Occipital lobe (tissue), 2 donors: ENCODE measurements around the gene ROBO1. TPM values are rescaled to one million over a fixed set of nuclear protein-coding genes. Genes with fewer than 3 reads are reported as not detected.

Experiments used
- DNase-seq: peaks from one replicate; lab custom pipeline; 2025; lab: John Stamatoyannopoulos, UW
- total RNA-seq: library from RNA; depleted of rRNA; stranded (reverse); fragments of >200 nt; gene quantifications from one replicate; pipeline ENCODE4 v1.2.3, GENCODE V29; 2014

The ROBO1 gene
- total RNA-seq, 1 donor from 2014 or later, result 156 TPM

DNA sequence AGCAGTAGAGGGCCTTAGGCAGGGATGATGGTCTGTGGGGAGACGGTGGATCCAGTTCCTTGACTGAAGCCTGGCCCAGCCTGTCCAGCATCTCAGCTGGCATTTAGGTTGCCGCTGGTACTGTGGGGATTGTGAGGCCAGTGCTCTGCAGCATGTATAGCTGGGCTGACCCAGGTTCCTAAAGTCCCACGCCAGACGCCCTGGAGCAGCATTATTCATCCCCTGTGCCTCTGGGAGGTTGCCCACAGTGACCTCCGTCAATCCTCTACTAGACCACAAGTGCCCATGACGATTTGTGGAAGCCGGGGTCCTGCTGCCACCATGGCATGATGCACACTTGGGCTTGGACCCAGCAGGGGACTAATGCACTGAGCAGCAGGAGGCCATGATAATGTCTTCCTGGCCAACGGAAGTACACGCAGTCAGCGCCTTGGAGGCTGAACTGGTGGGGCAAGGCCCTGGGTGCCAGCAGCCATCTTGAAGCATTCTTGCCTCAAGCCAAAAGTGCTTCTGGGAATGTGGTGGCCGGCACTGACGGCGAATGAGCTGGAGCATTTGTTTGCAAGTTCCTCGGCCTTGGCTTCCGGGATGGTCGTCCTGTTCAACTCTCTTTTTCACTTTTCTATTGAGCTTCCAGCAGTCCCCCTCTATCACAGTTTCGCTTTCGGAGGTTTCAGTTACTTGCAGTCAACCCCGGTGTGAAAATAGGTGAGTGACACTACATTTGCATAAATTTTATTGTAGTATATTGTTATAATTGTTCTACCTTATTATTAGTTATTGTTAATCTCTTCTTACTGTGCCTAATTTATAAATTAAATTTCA, 949.4 kb downstream of the ROBO1 start:
- DNase-seq, result no peak

DNA sequence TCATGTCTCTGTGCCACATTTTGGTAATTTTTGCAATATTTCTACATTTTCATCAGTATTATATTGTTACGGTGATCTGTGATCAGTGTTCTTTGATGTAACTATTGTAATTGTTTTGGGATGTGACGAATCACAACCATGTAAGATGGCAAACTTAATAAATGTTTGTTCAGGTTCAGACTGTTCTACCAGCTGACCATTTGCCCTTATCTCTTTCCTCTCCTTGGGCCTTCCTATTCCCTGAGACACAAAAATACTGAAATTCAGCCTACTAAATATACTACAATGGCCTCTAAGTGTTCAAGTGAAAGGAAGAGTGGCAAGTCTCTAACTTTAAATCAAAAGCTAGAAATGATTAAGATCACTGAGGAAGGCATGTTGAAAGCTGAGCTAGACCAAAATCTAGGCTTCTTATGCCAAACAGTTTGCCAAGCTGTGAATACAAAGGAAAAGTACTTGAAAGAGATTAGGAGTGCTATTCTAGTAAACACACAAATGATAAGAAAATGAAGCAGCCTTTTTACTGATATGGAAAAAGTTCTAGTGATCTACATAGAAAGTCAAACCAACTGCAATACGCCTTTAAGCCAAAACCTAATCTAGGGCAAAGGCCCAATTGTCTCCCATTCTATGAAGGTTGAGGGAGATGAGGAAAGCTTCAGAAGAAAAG, 952.8 kb downstream of the ROBO1 start:
- DNase-seq, result no peak

DNA sequence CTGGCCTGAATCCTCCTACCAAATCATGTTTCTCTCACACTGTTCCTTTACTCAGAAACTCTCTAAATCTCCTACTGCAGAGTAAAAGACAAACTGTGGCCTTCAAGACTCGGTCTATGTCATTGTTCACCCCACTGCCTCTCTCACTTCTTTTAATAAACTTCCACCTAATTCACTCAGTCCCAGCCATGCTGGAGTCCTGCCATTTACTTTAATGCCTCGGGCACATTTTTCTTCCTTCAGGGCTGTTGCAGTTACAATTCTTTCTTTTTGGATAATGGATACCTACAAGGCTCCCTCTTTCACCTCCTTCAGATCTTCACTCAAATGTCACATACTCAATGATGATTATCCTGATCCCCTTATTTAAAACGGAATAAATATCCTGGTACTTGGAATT, 955.6 kb downstream of the ROBO1 start:
- DNase-seq, result no peak

DNA sequence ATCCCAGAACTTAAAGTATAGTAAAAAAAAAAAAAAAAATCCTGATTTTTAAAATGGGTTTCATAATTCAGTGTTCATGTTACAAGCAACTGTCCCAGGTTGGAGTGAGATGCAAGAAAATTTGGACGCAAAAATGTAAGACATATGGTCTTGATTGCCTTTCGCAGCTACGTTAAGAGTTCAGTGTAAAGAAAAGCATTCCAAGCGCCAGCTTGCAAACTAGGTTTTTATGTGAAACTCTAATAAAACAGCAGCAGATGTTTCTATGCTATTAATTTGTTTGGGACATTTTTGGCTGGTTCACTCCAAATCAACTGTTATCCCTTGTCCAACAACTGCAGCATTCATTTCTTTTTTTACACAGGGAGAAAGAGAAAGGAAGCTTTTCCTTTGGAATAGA, 957.8 kb downstream of the ROBO1 start:
- DNase-seq, result no peak

DNA sequence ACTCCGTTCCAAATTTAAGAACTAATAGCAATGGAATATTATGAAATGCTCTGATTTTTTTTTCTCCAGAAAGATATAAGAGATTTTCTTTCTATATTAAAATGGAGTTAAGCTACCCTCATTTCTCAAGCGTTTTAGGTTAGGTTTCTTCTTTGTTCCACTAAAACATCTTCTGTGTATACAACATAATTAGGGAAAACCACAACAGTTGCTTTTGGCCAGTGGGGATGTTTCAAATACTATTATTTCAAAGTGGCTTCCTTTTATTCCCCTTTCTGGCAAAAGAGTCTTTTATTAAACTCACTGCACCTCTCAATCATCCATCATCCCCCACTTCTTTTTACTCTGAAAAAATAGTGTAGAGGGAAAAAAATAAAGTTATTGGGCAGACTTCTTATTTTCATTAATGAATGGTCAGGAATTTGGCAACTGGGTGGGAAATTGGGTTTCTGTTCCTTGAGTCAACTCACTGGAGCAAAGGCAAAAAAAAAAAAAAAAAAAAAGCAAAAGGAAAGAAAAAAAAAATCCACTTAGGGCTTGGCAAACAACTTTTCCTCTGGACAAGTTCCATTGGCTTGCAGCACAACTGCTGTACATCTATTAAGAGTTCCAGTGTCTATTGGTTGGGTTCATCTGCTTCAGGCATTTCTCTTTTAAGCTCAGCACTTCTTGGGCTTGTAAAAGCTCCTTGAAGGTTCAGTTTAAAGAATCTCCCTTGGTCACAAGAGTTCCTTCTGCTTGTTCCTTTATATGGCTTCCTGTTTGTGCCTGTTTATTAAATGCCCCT, 963.4 kb downstream of the ROBO1 start:
- no peak for DNase-seq

DNA sequence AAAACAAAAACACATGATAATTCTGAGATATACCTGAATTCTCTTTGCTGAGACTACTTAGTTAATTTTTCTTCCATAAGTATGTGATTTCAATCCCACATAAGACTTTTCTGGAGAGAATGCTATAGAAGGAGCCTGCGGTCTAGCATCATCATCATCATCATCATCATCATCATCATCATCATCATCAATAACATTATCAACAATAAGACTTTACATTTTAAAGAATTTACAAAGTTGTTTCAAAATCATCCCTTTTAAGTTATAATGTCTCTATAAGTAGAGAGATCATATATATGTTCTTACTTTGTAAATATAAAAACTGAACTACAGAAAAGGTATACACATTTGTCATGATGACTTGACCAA, 965.3 kb downstream of the ROBO1 start:
- no peak for DNase-seq

DNA sequence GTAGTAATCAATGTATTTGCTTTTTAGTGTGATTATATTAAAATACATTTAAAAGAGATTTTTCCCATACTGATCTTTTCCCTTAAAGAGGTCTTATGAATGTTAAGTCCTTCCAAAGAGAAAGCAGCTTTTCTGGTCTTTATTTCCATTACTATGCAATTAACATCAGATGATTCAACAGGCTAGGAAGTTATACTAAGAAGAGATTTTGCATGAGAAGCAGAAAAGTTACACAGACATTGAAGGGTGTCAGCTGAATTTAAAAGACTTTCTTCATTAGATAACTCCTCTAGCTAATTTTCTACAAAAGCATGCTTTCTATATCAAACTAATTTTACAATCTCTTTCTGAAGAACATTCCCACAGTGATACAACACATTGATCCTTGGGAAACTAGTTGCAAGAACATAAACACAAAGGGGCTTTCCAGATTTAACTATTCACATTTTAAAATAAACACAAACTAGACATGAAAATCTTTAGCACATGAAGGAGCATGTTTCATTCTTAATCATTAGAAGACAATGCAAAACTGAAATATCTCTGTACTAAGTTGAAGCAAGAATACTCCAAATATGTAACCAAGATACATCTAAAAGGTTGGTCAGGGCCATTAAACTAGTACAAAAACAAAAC, 965.8 kb downstream of the ROBO1 start:
- DNase-seq, result no peak

DNA sequence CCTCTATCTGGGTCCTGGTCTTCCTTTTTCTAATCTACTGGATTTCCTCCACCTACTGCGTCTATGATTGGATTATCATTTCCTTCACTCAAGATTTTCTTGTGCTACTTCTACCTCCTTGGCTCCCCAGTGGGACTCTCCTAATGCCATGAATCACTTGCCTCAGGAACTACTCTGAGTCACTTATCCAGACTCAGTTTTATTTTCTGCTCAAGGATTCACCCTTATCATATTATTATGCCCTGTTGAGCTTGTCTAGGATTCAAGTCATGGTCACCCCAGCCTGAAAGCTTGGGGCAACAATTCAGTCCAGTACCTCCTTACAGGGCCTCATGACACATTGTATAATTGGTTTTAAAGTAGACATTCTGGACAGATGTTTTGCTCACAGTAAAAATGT, 968.1 kb downstream of the ROBO1 start:
- DNase-seq, result no peak

DNA sequence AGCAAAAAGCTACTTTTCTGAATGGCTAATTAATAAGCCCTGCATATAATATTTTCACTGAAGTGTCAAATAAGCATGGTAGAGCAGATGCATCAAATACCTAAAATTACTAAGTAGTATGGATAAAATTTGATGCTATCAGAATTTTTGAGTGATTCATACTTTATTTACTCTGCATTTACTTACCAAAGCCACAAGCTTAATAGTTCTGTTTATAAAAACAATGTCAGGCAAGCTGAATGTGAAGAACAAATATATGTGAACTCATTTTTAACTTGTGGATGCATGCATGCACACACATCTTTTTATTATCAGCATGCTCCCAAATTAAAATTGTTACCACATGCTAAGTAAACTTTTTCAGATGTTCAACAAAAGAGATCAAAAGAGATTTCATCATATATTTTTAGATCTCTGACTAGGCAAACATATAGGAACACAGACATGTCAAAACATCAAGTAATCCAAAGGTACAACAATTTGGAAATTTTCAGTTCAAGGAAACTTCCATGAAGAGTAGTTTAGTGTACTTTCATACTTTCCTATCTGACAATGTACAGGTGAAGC, 969.4 kb downstream of the ROBO1 start:
- no peak for DNase-seq

DNA sequence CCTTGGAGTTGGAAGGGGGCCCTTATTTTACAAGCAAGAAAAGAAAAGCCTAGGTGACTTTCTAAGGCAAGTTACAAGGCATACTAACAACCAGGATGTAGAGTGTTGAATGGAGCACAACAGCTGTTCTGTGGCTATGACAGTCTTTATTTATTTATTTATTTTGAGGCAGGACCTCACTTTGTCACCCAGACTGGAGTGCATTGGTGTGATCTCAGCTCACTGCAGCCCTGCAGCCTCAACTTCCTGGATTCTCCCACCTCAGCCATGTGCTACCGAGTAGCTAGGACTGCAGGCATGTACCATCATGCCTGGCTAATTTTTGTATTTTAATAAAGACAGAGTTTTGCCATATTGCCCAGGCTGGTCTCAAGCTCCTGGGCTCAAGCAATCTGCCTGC, 973.4 kb downstream of the ROBO1 start:
- no peak for DNase-seq

DNA sequence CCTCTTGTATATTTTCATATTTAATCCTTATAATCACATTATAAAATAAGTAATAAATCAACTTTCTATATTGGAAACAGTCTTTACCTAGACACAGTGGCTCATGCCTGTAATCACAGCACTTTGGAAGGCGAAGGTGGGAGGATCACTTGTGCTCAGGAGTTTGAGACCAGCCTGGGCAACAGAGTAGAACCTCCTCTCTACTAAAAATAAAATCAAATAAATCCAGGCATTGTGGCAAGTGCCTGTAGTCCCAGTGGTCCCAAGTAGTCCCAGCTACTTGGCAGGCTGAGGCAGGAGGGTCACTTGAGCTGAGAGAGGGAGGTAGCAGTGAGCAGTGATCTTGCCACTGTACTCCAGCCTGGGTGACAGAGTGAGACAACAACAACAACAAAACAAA, 975.1 kb downstream of the ROBO1 start:
- no peak for DNase-seq

DNA sequence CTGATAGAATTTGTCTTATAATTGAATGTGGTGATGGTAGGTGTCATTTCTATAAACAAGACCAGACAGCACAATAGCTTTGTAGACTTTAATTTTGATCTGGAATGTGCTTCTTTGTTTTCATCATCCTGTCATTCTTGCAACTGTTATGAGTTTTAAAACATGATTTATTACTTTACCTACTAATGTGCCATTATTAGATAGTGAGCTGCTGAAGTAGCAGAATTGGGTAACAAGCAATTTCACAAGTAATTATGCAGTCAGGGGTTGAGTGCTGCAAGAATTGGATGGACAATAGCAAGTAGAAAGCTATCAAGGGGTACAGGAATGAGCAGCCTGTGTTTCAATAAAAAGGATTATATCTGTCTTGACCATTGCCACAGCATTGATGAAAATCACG, 975.6 kb downstream of the ROBO1 start:
- DNase-seq, result no peak

DNA sequence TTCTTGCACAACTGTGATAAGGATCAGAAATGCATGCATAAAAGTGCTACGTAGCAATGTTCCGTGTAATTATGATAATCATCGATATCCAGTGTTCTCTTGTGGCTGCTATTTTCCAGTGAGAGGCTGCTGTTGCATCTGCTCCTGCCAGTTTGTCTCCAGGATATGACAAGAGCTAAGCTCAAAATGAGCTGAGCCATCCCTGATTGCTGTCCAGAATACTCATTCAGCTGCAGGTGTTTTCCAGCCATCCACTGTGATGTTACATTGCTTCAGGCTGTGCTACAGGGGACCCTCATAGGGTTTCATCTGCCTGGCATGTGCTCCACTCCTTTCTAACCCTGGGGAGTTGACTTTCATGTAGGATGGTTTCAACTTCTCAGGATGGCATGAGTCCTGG, 976.0 kb downstream of the ROBO1 start:
- no peak for DNase-seq

DNA sequence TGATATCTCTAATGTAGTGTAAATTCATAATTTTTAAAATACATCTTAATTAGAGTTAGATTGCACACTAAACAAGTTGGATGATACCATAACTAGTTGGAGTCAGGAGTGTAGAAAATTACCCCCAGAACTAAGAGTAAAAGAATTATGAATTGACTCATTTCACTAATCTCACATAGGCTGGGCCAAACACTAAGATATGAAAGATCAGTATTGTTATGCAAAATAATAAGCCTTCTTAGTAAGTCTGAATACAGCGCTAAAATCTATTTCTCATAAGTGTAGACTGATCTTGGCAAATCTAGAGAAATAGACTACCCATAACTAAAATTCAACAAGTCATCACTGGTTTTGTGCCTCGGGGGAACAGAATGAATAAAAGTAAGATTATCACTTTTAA, 979.0 kb downstream of the ROBO1 start:
- no peak for DNase-seq

DNA sequence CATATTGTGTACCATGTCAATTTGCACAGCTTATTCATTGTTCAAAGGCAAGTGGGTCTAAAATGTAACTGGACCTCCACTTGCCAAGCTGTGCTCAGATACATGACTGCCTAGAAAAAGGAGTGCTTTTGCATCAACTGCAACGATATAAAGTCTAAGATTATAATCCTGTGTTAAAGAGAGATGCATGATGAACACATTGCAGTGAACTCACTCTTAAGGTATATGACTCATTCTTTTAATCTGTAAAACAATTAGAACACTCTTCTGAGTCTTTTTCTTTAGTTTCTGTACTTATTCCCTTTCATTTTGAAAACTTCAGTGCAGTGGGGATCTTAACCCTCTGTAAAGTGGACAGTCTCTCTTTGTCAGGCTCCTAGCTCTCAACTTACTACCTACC, 982.8 kb downstream of the ROBO1 start:
- no peak for DNase-seq

DNA sequence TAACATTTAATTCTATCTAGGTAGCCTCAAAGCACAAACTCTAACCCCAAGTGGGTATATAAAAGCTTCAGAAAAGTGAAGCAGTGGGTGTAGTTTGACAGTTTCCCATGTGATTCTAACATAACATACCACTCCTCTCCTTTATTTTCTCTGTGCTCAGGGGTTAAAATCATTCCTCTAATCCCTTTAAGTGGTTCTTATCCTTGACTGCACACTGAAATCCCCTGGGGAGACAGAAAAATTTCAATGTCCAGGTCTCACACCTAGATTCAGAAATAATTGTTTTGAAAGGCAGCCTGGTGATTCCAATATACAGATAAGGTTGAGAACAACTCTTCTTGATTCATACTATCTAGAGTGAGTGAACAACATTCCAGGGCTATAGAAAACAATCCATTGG, 986.4 kb downstream of the ROBO1 start:
- no peak for DNase-seq

DNA sequence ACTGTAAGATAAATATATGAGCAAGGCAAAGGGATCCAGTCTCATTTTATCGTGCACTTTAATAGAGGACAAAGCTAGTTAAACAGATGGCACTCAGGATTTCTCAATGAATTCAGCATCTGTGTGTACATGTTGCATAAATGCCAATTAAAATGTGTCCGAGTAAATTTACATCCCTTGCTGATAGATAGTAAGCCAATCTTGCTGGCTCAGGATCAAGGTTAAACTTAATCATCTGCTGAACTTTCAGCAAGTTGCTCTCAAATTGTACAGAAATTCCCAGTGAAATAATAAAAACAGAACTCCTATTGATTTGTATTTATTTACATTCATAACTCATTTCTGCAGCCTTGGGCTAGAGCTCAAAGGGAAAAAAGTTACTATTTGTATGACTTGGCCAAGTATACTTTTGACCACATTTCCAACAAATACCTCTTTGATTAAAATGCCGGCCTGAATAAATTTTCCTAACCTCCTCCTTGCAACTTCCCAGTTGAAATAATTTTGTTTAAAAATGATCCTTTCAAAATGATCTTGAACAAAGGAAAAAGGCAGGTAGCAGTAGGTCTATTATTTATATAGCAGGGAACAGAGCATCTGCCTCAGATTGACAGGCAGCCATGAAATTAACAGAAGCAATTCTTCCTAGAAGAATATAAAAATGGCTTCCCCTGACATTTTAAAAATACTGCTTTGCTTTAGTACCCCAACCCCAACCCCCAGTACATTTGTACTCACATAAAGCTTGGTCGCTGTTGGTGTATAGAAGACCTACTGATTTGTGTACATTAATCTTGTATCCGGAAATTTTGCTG, 1001.9 kb downstream of the ROBO1 start:
- no peak for DNase-seq

DNA sequence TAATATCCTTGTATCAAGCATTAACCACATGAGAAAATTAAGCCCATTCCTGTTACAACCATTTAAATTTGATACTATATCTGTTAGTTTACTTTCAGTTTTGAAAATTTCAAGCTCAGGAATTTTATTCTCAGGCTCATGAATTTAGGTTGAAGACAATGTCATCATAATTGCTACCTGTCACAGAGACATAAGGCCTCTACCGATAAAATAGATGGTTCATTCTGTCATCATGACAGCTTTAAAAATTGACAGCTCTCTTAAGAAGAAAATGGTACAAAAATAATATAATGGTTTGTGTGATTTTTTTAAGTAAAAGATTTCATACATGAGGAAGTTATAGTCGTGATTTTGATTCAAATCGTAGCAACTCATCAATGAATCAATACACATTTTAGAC, 1003.2 kb downstream of the ROBO1 start:
- DNase-seq, result no peak

DNA sequence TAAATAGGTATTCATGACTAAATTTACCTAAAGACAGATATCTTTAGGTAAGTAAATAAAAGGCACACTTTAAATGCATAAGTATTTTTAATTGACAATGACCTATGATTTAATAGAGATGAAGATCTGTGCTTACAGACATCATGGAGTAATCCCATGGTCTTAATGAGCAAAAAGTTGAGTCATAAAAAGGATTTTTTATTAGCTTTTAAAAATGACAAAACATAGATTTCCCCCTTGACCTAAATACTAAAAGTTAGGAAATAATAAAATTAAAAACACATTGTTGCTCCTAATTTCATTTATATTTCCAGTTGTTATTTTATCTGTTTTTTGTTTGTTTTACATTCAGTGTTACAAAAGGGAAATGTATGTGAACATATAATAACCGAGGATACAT, 1005.7 kb downstream of the ROBO1 start:
- no peak for DNase-seq

DNA sequence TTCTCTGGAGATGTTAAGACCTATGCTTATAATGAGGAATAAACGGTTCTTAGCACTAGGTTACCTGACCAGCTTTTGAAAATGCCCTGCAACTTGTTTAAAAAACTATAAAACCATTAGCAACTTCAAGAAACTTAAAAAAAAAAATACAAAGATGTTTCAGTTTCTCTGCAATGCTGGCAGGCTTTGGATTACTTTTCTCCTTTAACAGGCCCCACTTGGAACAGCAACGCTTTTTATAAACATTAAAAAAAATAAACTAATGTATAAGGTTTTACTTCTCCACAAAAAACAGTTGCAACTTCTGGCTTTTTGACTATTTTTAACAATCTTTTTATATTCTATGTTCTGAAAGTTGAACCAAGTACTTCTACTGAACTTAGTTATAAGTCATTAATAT, 1006.7 kb downstream of the ROBO1 start:
- DNase-seq, result no peak

DNA sequence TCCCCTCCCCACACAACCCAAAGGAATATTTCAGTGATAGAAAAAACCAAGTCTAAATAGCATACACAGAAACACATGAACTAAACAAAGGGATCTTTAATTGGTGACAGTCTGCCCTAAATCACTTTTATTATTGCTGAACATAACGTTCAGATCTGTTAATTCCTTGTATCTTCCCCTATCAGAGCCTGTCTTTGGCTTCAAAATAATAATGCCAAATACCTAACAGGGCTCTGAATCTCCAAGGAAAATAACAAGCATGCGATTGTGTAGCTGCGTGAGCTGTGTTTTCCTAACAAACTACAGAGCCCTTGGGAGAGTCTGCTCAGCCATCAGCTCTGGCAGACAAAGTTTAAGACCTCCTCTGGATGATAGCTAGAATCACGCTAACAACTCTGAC, 1010.1 kb downstream of the ROBO1 start:
- DNase-seq, result no peak
